ENCODE results near the gene ANKRD37. TPM values are rescaled to one million over a fixed set of nuclear protein-coding genes. Genes with fewer than 3 reads are reported as not detected.

The ANKRD37 gene
- total RNA-seq, 3 donors from 2014 or later (not counting 1 experiment from before 2014, with no cell fraction given): 12.9 to 18.6 (median 13.1) TPM

GRCh38 chr4:185352202-185352601 lies 44.4 kb upstream of the ANKRD37 start:
- intact Hi-C loops (cut with micrococcal nuclease): no loop called here
- H3K9me3 Mint-ChIP-seq: no peaks in the 10 kb centered on the region
- ATAC-seq: no peak
- Histone ChIP-seq H3K27me3 (ENCODE audit: control insufficient read depth, insufficient read depth, low read length) (no peaks in the 10 kb centered on the region), H3K4me3 (ENCODE audit: low read length) (no peak overlapping the region), H3K27ac (ENCODE audit: low read length) (no peak overlapping the region), H3K9me3 (ENCODE audit: control insufficient read depth, insufficient read depth, low read length) (no peaks in the 10 kb centered on the region), H3K36me3 (ENCODE audit: control insufficient read depth, insufficient read depth, low read length) (peaks cover 10% of the 10 kb centered on the region), H3K4me1 (ENCODE audit: control insufficient read depth, insufficient read depth, low read length) (no peaks in the 10 kb centered on the region)
- no peak overlapping the region for H3K4me3 Mint-ChIP-seq
- WGBS (ENCODE audit: insufficient coverage): 84% methylated on average over 7 of the region's 7 CpGs
- no peaks in the 10 kb centered on the region for H3K27me3 Mint-ChIP-seq (ENCODE audit: low read depth in 2 of 2)
- no peaks in the 10 kb centered on the region for H3K4me1 Mint-ChIP-seq
- H3K27ac Mint-ChIP-seq: no peak overlapping the region
- peaks cover 11% of the 10 kb centered on the region for H3K36me3 Mint-ChIP-seq
- no peak for DNase-seq
- TF ChIP-seq, protein P1, sequence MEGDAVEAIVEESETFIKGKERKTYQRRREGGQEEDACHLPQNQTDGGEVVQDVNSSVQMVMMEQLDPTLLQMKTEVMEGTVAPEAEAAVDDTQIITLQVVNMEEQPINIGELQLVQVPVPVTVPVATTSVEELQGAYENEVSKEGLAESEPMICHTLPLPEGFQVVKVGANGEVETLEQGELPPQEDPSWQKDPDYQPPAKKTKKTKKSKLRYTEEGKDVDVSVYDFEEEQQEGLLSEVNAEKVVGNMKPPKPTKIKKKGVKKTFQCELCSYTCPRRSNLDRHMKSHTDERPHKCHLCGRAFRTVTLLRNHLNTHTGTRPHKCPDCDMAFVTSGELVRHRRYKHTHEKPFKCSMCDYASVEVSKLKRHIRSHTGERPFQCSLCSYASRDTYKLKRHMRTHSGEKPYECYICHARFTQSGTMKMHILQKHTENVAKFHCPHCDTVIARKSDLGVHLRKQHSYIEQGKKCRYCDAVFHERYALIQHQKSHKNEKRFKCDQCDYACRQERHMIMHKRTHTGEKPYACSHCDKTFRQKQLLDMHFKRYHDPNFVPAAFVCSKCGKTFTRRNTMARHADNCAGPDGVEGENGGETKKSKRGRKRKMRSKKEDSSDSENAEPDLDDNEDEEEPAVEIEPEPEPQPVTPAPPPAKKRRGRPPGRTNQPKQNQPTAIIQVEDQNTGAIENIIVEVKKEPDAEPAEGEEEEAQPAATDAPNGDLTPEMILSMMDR (IDR thresholded peaks at IDR 0.05): no peak

DNA sequence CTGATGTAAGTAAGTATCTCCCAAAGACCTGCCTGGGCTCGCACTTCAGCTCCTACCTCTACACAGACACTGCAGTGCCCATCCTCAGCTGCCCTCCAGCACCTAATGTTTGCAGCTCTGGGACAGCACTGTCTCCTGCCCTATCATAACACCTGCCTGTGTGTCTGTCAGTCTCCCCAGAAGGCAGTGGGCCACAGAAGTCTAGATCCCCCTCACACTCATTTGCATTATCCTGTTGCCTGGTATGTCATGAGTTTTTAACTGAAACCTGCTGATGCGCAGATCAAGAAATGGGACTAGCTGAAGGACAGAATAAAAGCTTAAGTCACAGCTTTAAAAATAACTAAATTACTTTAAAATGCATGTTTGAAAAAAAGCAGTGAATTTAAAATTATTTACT lies 43.9 kb upstream of the ANKRD37 start:
- Histone ChIP-seq H3K27me3 (ENCODE audit: control insufficient read depth, insufficient read depth, low read length) (no peaks in the 10 kb centered on the region), H3K36me3 (ENCODE audit: control insufficient read depth, insufficient read depth, low read length) (peaks cover 12% of the 10 kb centered on the region), H3K27ac (ENCODE audit: low read length) (no peak overlapping the region), H3K9me3 (ENCODE audit: control insufficient read depth, insufficient read depth, low read length) (no peaks in the 10 kb centered on the region), H3K4me3 (ENCODE audit: low read length) (no peak overlapping the region), H3K4me1 (ENCODE audit: control insufficient read depth, insufficient read depth, low read length) (no peaks in the 10 kb centered on the region)
- ATAC-seq: no peak
- H3K27me3 Mint-ChIP-seq (ENCODE audit: low read depth in 2 of 2): no peaks in the 10 kb centered on the region
- no peak overlapping the region for H3K27ac Mint-ChIP-seq
- TF ChIP-seq, protein P1 (IDR thresholded peaks at IDR 0.05): no peak
- H3K4me3 Mint-ChIP-seq: no peak overlapping the region
- DNase-seq: no peak
- H3K4me1 Mint-ChIP-seq: no peaks in the 10 kb centered on the region
- peaks cover 11% of the 10 kb centered on the region for H3K36me3 Mint-ChIP-seq
- 99% methylated on average over 2 of the region's 2 CpGs for WGBS (ENCODE audit: insufficient coverage)
- intact Hi-C loops (cut with micrococcal nuclease): no loop called here
- H3K9me3 Mint-ChIP-seq: no peaks in the 10 kb centered on the region

DNA sequence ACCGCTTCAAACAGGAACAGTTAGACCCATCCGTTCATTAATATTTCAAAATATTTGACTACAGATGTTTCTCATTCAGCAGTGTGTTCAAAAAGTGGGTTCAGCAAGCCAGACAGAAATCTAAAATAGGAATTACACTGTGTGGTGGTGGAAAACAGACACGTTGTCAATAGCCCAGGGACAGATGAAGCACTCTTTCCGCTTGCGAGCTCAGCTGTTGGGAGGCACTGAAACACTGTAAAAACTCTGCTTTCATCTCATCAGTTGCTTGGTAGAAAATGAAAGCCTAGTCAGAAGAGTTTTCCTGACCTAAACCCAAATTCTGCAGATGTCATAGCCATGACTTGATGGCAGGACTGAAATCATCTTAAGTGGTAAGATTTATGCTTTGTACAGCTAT lies 39.4 kb upstream of the ANKRD37 start:
- WGBS (ENCODE audit: insufficient coverage): 95% methylated on average over 5 of the region's 5 CpGs
- H3K4me3 Mint-ChIP-seq: no peak overlapping the region
- H3K27ac Mint-ChIP-seq: no peak overlapping the region
- ATAC-seq: no peak
- no peaks in the 10 kb centered on the region for H3K4me1 ChIP-seq (ENCODE audit: control insufficient read depth, insufficient read depth, low read length)
- no peaks in the 10 kb centered on the region for H3K4me1 Mint-ChIP-seq
- peaks cover 4% of the 10 kb centered on the region for H3K36me3 ChIP-seq (ENCODE audit: control insufficient read depth, insufficient read depth, low read length)
- H3K27ac ChIP-seq (ENCODE audit: low read length): no peak overlapping the region
- TF ChIP-seq, protein P1 (IDR thresholded peaks at IDR 0.05): no peak
- no peak overlapping the region for H3K4me3 ChIP-seq (ENCODE audit: low read length)
- no peaks in the 10 kb centered on the region for H3K27me3 Mint-ChIP-seq (ENCODE audit: low read depth in 2 of 2)
- no peaks in the 10 kb centered on the region for H3K9me3 Mint-ChIP-seq
- H3K36me3 Mint-ChIP-seq: no peaks in the 10 kb centered on the region
- H3K27me3 ChIP-seq (ENCODE audit: control insufficient read depth, insufficient read depth, low read length): no peaks in the 10 kb centered on the region
- intact Hi-C loops (cut with micrococcal nuclease): no loop called here
- DNase-seq: no peak
- H3K9me3 ChIP-seq (ENCODE audit: control insufficient read depth, insufficient read depth, low read length): no peaks in the 10 kb centered on the region

DNA sequence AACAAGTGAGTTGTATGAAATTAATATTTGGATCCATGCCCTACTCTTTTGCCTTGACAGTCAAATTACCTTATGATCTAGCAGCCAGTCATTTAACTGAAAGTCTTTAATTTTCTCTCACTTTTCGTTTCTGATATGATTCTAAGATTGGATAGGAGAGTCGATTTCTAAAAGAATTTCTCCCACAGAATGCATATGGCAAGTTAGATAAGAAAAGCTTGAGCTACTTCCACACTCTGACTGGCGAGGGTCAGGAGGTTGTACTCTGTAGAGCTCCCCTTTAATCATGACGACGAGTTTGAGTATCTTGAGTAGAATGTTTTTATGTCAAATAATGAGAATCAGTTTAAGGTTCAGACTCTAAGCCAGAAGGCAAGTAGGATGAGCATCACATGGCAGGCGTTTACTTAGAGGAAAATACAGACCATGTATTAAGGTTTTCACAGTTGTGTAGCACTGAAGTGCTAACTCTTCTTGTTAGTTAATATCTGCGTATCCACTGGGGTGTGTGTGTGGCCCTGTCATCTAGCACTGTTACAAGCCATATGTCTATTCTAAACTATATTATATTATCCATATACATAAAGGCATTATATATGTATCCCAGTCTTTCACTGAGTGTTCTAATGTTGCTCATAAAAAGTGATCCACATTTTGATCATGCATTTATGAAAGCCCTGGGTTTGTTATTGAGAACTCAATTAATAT lies 38.8 kb upstream of the ANKRD37 start:
- Histone ChIP-seq H3K36me3 (ENCODE audit: control insufficient read depth, insufficient read depth, low read length) (peaks cover 4% of the 10 kb centered on the region), H3K9me3 (ENCODE audit: control insufficient read depth, insufficient read depth, low read length) (no peaks in the 10 kb centered on the region), H3K27me3 (ENCODE audit: control insufficient read depth, insufficient read depth, low read length) (no peaks in the 10 kb centered on the region), H3K27ac (ENCODE audit: low read length) (no peak overlapping the region), H3K4me3 (ENCODE audit: low read length) (no peak overlapping the region), H3K4me1 (ENCODE audit: control insufficient read depth, insufficient read depth, low read length) (no peaks in the 10 kb centered on the region)
- intact Hi-C loops (cut with micrococcal nuclease): no loop called here
- TF ChIP-seq, protein P1 (IDR thresholded peaks at IDR 0.05): no peak
- H3K27me3 Mint-ChIP-seq (ENCODE audit: low read depth in 2 of 2): no peaks in the 10 kb centered on the region
- H3K36me3 Mint-ChIP-seq: no peaks in the 10 kb centered on the region
- H3K27ac Mint-ChIP-seq: no peak overlapping the region
- no peaks in the 10 kb centered on the region for H3K4me1 Mint-ChIP-seq
- H3K9me3 Mint-ChIP-seq: no peaks in the 10 kb centered on the region
- no peak overlapping the region for H3K4me3 Mint-ChIP-seq
- no peak for DNase-seq
- ATAC-seq: no peak
- over 99% methylated on average over 4 of the region's 7 CpGs for WGBS (ENCODE audit: insufficient coverage)

Measured in natural killer cell (primary cell).